Brain microvascular endothelial cell (primary cell): ENCODE data around the gene ROPN1L.

Source experiments
- DNase-seq: peaks from one replicate; pipeline ENCODE4 v3.0.0-alpha.2; 2020
- H3K27ac ChIP-seq: fragments of 250-450 bp; sonication (Bioruptor Pico); 2 replicates; pipeline ENCODE4 v1.5.1; 2020; ENCODE audit warnings: mild to moderate bottlenecking, moderate library complexity
- H3K27me3 ChIP-seq: fragments of 250-450 bp; sonication (Bioruptor Pico); replicated peaks from 2 replicates; pipeline ENCODE4 v1.5.1; 2020; ENCODE audit warnings: mild to moderate bottlenecking
- H3K36me3 ChIP-seq: fragments of 250-450 bp; sonication (Bioruptor Pico); replicated peaks from 2 replicates; pipeline ENCODE4 v1.5.1; 2020; ENCODE audit warnings: mild to moderate bottlenecking
- H3K4me3 ChIP-seq: 2 replicates; pipeline ENCODE4 v1.5.1; 2011; ENCODE audit warnings: low read depth, mild to moderate bottlenecking, control low read depth, low read length, moderate library complexity
- CTCF ChIP-seq: IDR thresholded peaks from 2 replicates; pipeline ENCODE4 v1.5.1; 2011; ENCODE audit warnings: low read depth, mild to moderate bottlenecking, moderate library complexity, low read length, control low read depth, inconsistent platforms; ENCODE audit errors: missing control alignments
- in situ Hi-C: cut with HindIII; loops from 2 replicates; pipeline ENCODE4 v1.10.0; 2017; ENCODE audit warnings: low sequenced_read_pairs, low pct_ligation_motif_present

The ROPN1L gene

GRCh38 chr5:10499066-10499465, 57.4 kb downstream of the ROPN1L start:
- no peaks in the 10 kb centered on the region for H3K27me3 ChIP-seq
- H3K4me3 ChIP-seq: no peak overlapping the region
- H3K27ac ChIP-seq: no peak overlapping the region
- no peaks in the 10 kb centered on the region for H3K36me3 ChIP-seq
- TF ChIP-seq CTCF: no peak
- no peak for DNase-seq
- in situ Hi-C loops: loop anchor here (25.0 kb wide), 1 partner anchor 138 kb away; no protein-coding TSS in a partner anchor

- no peak for DNase-seq
- Histone ChIP-seq H3K27ac (no peak overlapping the region), H3K36me3 (no peaks in the 10 kb centered on the region), H3K4me3 (no peak overlapping the region), H3K27me3 (no peaks in the 10 kb centered on the region)
- TF ChIP-seq CTCF: no peak
- in situ Hi-C loops: loop anchor here (25.0 kb wide), 1 partner anchor 138 kb away; no protein-coding TSS in a partner anchor
Observed at GRCh38 chr5:10499776-10500175, 58.1 kb downstream of the ROPN1L start.

- no peaks in the 10 kb centered on the region for H3K36me3 ChIP-seq
- H3K4me3 ChIP-seq: no peak overlapping the region
- no peaks in the 10 kb centered on the region for H3K27me3 ChIP-seq
- in situ Hi-C loops: no loop called here
- no peak for DNase-seq
- no peak for TF ChIP-seq CTCF
- H3K27ac ChIP-seq: no peak overlapping the region
Observed at GRCh38 chr5:10500669-10501068, 59.0 kb downstream of the ROPN1L start.

GRCh38 chr5:10501554-10502075, 59.9 kb downstream of the ROPN1L start:
- in situ Hi-C loops: no loop called here
- H3K27me3 ChIP-seq: no peaks in the 10 kb centered on the region
- H3K27ac ChIP-seq: no peak overlapping the region
- H3K4me3 ChIP-seq: no peak overlapping the region
- TF ChIP-seq CTCF: no peak
- no peak for DNase-seq
- H3K36me3 ChIP-seq: no peaks in the 10 kb centered on the region

- H3K36me3 ChIP-seq: no peaks in the 10 kb centered on the region
- in situ Hi-C loops: no loop called here
- DNase-seq: no peak
- H3K27ac ChIP-seq: no peak overlapping the region
- H3K4me3 ChIP-seq: no peak overlapping the region
- H3K27me3 ChIP-seq: no peaks in the 10 kb centered on the region
- TF ChIP-seq CTCF: no peak
Observed at GRCh38 chr5:10502130-10502529, 60.5 kb downstream of the ROPN1L start.

- no peak overlapping the region for H3K27ac ChIP-seq
- TF ChIP-seq CTCF: no peak
- H3K4me3 ChIP-seq: no peak overlapping the region
- H3K27me3 ChIP-seq: no peaks in the 10 kb centered on the region
- in situ Hi-C loops: no loop called here
- no peaks in the 10 kb centered on the region for H3K36me3 ChIP-seq
- DNase-seq: no peak
Observed at GRCh38 chr5:10502578-10502977, 60.9 kb downstream of the ROPN1L start.
